Stomach (tissue), 4 donors: ENCODE data around the gene ARMC3.

ENCODE experiments used
- POLR2A ChIP-seq, 4 donors: fragments of 450-650 bp; IDR thresholded peaks; one replicate each; pipeline ENCODE4 v1.6.1; 2016; ENCODE audit warnings: antibody characterized with exemption in 4 of 4, control low read depth in 2 of 4, mild to moderate bottlenecking in 1 of 4, moderate library complexity in 1 of 4
- POLR2AphosphoS5 ChIP-seq, 3 donors: sonication (generic); formaldehyde crosslinking; IDR thresholded peaks; one replicate each; pipeline ENCODE4 v1.6.1; 2016; ENCODE audit warnings: antibody characterized with exemption in 3 of 3

- no peak for TF ChIP-seq POLR2A (IDR thresholded peaks at IDR 0.05)
- no peak for TF ChIP-seq POLR2AphosphoS5 (IDR thresholded peaks at IDR 0.05)
These were observed 4.9 kb downstream of the ARMC3 start for GRCh38 chr10:22932626-22933370.
